Measurements from ENCODE around the gene SIM2.

Gene SIM2

DNA sequence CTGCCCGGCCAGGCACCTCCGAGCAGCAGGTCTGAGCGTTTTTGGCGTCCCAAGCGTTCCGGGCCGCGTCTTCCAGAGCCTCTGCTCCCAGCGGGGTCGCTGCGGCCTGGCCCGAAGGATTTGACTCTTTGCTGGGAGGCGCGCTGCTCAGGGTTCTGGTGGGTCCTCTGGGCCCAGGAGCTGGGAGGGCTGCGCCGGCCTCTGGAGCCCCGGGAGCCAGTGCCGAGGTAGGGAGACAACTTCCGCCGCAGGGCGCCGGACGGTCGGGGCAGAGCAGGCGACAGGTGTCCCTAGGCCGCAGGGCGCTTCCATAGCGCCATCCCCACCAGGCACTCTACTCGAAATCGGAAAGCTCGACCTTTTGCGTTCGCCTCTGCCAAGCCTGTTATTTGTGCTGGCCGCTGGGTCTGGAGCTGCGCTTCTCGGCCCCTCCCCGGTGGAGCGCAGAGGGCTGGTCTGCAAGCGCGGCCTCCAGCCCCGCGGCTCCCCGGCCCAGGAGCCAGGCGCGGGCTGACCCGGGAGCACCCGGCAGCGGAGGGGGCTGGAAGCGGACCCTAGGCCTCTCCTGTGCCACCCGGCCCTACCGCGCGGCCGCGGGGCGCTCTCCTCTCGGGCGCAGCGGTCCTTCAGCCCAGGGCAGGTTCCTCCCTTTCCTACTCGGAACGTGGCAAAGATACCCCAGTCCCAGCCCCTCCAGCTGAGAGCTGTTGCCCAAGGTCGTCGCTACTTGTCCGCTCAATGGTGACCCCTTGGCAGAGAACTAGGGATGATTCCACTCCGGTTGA lies 2.2 kb downstream of the SIM2 start:
- no peak for DNase-seq

DNA sequence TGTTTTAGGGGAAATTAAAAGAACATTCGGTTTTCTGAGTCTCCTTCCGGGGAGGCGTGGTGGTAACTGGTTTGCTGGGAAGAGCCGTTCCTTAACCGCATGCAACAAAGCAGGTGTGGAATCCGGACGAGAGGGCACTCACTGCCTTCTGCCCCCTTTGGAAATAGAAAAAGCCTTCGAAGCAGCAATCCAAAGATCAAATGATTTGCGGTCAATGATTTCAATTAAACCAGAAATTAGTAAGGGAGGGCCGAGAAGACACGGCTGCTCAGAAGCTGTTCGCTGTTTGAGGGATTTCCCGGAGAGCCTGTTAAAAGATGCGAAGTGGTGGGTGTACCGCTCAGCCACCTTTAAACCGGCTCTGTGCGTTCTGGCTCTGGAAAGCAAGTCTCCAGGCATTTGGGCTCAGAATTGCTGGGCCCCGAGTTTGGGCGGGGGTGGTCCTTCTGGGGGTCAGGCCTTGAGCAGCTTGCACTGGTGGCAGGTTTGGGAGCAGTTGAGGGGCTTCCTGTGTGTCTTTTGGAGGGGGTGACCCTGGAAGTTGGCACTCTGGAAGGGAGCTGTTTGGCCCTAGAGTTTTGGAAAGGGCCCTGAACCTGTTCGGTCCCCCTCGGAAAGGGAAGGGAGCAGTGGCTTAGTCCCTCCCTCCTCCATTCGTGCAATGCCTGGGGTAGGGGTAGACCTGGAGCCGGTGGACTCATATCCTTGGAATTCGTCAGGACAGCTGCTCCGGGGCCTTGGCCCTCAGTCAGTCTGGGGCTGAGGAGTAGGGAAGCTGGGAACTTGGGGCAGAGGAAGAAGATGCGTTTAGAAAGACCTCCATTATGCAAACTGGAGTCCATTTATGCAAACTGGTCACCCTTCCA lies 3.1 kb downstream of the SIM2 start:
- DNase-seq, result no peak

DNA sequence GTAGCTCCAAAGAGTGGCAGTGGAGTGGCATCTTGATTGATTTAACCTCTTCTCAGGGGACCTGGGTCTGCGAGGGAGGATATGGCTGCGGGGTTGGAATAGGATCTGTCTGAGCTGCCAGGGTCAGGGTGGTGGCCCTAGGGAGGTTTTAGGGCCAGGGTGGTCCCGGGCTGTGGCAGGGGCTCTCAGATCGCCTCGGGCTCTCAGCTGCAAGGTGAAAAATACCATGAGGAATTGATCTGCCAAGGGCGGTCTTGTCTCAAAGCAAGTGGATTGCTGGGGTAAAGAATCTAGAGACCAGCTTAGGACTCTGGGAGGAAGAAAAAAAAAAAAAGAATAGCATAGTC lies 3.7 kb downstream of the SIM2 start:
- DNase-seq, result no peak

DNA sequence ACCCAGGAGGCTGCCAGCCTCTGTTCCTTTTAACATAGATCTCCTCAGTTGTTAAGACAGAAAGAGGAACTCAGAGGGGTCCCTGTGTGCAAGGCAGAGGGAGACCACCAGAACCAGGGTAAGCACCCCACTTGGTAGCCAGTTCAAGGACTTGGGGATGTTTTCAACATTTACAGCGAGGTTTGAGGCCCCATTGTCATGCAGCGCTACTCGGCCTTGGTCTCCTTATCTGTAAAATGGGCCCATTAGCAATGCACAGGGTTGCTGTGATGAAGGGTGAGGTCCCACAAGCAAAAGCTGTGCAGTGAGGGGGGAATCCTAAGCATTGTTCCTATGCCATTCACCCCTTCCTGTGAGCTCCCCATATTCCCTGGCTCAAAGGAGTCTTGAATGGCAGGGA lies 4.2 kb downstream of the SIM2 start:
- DNase-seq, result no peak

DNA sequence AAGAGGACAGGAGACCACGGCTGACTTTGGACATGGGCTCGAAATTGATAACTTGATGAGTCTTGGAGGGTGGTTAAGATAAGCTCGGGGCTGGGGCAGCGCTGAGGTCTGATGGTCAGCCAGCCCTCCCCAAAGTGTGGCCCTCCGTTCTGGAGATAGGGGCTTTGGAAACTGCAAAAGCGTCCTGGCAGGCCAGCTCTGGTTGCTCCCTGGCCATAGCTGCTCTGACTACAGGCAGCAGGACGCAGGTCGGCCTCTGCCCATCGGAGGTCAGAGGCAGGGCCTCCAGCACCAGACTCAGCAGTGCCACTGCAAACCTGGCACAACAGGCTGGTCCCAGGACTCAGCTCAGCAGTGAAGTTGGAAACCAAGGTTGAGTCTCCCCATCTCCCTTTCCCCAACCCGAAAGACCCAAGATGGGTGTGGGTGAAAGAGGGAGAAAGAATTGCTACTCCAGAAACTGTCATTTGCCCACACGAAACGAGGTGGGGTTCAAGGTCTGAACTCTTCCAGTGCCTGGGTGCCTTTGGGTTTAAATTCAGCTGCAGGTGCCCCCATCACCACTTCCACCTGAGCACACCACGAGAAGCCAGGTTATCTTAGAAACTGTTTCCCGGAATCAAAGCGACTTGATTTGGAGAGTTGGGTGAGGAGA lies 4.8 kb downstream of the SIM2 start:
- no peak for DNase-seq

DNA sequence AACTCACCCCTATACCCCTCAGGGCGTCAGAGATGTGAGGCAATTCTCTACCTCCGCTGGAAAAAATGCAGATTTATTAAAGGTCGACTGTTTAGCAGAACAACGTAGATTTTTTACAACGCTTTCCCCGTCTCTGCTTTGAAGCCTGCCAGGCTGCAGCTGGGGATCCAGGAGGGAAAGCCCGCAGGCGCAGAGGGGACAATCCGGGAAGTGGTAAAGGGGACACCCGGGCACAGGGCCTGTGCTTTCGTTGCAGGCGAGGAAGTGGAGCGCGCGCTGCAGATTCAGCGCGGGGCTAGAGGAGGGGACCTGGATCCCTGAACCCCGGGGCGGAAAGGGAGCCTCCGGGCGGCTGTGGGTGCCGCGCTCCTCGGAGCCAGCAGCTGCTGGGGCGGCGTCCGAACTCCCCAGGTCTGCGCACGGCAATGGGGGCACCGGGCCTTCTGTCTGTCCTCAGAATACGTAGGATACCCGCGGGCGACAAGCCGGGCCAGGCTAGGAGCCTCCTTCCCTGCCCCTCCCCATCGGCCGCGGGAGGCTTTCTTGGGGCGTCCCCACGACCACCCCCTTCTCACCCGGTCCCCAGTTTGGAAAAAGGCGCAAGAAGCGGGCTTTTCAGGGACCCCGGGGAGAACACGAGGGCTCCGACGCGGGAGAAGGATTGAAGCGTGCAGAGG lies 5.5 kb downstream of the SIM2 start:
- no peak for DNase-seq

DNA sequence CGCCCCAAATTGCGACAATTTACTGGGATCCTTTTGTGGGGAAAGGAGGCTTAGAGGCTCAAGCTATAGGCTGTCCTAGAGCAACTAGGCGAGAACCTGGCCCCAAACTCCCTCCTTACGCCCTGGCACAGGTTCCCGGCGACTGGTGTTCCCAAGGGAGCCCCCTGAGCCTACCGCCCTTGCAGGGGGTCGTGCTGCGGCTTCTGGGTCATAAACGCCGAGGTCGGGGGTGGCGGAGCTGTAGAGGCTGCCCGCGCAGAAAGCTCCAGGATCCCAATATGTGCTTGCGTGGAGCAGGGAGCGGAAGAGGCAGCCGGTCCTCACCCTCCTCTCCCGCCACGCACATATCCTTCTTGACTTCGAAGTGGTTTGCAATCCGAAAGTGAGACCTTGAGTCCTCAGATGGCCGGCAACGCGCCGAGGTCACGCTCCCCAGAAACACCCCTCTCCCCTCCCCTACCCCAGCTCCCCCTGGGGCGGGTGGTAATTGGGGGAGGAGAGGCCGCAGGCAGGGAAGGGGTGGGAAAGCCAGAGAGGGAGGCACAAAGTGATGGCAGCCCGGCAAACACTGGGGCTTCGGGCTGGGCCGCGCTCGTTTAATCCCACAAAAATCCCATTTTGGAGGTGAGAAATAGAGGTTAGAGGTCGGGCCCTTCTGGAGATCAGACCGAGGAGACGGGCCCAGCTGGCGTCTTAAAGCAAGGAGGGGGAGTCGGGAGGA lies 6.2 kb downstream of the SIM2 start:
- no peak for DNase-seq

DNA sequence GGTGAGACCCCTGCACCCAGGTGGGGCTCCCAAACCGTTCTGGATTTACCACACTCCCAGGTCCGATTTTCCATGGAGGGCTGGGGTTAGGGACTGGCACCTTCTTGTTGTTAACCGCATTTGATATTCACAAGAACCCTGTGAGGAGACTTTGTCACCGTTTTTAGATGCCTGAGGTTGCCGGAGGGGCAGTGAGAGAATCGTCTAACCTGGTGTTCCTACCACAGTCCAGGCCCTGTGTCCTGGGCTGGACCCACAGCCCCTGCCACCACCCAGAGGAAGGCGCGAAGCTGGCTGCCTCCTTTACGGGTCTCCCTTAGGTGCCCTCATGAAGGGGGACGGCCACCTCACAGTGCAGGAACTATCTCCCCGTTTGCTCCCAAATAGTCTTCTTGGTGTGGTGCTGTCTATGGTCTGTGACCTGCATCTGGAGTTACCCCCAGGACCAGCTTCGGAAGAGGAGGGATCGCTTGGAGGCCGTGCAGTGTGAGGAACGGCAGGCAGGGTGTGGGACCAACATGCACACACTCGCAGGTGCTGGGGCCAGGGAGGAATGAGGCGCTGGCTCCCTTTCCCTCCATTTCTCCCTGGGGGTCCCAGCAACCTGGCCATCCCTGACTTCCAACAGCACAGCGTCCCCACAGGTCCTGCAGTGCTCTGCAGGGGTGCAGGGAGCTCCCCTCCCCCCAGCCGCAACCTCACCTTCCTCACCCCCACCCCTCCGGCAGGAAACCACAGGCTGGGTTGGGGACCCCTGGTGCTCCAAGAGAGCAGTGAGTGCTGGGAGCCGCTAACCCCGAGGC lies 7.0 kb downstream of the SIM2 start:
- no peak for DNase-seq

DNA sequence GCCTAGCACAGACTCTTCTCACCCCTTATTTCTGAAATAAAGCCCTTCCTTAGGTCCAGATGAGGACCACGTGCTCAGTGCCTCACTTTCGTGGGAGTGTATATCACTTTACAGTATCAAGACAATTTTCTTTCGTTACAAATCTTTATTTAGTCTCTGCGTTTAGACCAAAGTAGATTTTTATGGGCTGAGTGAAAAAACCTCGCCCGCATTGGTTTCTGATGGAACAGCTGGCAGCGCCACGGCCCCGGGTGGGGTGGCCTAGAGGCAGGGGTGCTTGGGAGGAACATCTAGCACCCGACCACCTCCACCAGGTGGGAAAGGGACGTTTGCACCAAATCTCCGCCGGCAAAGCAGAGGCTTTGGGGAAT lies 7.6 kb downstream of the SIM2 start:
- DNase-seq, result no peak

DNA sequence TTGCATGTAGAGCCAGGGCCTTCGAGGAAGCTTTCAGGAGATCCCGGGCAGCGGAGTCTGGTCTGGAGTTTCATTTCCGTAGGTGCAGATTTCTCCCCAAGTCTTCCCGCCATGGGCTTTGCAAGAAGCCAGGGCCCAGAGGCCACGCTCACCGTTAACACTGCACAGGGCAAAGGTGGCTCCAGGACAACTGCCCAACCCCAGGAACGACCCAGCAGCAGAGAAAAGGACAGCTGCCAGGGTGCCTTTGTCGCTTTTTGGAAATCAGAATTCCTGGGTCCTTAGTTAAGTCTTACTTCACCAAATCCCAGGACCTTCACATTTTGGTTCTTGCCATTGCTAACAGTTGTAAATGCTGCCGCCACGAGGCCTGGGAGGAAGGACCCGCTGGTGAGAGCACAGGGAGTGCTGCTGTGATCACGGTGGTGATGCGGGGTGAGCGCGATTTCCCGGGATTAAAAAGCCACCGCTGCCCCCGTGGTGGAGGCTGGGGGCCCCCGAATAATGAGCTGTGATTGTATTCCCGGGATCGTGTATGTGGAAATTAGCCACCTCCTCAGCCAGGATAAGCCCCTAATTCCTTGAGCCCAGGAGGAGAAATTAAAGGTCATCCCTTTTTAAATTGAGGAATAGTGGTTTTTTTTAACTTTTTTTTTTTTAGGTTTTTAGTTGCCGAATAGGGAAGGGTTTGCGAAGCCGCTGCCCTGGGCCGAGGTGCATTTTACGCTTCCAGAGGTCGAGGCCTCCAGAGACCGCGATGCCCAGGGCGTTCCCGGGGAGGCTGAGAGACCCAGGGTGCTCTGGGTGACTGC lies 8.2 kb downstream of the SIM2 start:
- peak; percentile 19 for DNase-seq

DNA sequence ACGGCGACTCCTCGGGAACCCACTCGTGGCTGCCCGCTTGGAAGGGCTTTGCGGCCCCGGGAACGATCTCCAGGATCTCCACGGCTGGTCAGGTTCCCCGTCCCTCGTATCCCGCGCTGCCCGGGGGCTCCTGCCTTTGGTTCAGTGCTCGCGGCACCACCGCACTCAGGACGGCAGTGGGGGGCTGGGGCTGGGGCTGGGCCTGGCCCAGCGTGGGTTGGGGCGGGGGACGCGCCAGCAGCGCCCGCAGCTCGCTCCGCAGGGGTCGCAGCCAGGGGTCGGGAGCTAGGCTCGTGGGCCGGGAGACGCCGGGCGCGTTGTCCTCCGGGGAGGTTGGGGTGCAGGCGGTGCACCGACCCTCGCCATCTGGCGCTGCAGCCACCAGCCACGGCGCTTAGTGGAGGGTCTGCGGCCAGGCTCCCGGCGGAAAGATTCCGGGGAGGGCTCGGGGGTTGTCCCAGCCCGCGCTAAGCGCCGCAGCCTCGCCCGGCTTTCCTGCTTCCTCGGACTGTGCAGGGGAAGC lies 8.9 kb downstream of the SIM2 start:
- no peak for DNase-seq

DNA sequence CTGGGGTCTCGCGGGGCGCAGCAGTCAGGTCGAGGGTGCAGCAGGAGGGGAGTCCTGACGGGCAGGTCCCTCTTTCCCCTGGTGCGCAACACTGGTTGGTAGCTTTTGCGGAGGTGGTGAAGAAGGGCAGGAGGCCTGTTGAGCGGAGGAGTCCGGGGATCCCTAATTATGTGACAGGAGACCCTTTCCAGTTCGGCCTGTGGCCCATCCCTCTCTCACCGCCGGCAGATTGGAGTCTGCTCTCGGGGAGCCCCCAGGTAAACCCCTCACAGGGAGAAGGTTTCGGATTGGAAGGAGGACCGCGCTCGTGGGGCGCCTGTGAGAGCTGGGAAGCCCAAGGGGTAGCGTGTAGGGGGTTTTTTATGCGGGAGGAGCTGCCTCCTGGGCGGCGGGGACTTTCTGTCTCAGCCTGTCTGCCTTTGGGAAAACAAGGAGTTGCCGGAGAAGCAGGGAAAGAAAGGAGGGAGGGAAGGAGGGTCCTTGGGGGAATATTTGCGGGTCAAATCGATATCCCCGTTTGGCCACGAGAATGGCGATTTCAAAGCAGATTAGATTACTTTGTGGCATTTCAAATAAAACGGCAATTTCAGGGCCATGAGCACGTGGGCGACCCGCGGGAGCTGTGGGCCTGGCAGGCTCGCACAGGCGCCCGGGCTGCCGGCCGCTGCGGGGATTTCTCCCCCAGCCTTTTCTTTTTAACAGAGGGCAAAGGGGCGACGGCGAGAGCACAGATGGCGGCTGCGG lies 9.5 kb downstream of the SIM2 start:
- no peak for DNase-seq

DNA sequence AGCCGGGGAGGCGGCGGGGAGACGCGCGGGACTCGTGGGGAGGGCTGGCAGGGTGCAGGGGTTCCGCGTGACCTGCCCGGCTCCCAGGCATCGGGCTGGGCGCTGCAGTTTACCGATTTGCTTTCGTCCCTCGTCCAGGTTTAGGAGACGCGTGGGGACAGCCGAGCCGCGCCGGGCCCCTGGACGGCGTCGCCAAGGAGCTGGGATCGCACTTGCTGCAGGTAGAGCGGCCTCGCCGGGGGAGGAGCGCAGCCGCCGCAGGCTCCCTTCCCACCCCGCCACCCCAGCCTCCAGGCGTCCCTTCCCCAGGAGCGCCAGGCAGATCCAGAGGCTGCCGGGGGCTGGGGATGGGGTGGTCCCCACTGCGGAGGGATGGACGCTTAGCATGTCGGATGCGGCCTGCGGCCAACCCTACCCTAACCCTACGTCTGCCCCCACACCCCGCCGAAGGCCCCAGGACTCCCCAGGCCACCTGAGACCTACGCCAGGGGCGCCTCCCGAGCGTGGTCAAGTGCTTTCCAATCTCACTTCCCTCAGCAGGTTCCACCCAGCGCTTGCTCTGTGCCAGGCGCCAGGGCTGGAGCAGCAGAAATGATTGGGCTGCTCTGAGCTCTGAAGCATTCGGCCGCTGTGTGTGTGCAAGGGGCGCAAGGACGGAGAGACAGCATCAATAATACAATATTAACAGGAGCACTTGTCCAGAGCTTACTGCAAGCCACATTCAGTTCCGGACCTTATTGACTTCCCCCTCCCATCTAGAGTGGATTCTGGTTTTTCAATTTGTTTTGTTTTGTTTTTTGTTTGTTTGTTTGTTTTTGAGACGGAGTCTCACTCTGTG lies 10.3 kb downstream of the SIM2 start:
- no peak for DNase-seq

DNA sequence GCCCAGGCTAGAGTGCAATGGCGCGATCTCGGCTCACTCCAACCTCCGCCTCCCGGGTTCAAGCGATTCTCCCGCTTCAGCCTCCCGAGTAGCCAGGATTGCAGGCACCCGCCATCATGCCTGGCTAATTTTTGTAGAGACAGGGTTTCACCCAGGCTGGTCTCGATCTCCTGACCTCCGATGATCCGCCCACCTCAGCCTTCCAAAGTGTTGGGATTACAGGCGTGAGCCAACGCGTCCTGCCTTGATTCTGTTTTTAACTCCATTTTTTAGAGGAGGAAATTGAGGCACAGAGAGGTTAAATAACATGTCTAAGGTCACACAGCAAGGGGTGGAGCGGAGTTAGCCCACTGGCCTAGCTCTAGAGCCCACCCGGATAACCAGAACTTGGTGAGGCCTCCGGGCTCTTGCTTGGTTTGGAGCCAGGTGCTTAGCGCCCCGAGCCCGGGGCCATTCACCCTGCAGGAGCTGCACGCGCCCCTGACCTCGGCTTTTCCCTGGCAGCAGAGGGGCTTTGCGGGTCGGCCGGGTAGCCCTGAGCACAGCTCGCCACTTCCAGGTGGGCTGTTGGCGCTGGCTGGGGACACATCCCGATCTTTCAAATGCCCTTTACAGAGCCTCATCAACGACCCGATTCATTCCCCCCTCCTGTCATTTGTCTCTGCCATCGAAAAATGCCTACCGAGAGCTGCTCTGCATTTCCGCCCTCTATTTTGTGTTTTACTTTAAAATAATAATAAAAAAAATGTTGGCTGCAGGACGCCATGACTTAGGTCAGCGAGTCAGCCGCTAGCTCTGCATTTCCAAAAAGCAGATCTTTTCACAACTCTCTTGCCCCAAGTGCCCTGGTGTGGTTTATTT lies 11.2 kb downstream of the SIM2 start:
- DNase-seq, result no peak

DNA sequence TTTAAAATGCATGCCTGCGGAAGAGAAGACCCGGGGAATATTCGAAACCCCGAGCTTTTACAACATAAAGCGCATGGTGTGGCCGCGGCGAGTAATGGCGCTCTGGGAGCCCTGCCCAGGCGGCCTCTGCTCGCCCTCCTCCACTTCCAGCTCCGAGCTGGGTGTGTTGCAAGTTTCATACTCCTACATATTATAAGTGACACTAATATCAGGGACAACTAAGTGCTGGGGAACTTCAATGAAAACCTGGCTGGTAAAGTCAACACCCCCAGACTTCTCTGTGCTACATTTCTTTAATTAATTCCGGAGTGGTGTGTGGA lies 11.8 kb downstream of the SIM2 start:
- no peak for DNase-seq

DNA sequence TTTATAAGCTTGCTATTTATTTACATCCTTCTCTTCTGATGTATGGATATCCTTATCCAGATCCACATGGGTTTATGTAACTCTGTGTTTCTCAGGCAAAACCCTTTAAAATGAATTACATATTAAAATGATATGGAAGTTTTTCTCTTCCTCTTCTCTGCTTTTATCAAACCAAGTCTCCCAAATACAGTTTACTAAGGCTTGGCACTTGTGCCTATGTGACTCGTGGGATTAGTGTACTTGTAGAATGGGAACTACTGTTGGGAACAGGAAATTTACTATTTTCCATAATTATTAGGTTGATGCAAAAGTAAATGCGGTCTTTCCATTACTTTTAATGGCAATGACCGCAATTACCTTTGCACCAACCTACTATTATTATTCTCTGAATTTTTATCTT lies 14.8 kb downstream of the SIM2 start:
- no peak for DNase-seq

DNA sequence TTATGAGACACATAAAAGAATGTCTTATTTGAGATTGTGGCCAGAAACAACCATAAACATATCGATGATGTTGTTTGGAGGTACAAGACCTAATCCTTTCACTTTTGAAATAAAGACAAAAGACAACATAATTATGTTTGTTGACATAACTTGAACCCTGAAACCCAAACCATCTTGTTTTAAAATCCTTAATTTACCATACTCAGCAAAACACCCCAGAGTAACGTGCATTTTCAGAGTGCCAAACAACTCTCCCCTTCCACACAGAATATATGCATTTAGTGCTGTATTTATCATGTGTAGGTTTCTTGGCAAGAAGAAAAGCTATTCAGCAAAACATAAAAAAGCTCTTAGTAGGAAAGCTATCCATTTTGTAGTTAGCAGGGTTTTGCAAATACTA lies 17.5 kb downstream of the SIM2 start:
- DNase-seq, result no peak

DNA sequence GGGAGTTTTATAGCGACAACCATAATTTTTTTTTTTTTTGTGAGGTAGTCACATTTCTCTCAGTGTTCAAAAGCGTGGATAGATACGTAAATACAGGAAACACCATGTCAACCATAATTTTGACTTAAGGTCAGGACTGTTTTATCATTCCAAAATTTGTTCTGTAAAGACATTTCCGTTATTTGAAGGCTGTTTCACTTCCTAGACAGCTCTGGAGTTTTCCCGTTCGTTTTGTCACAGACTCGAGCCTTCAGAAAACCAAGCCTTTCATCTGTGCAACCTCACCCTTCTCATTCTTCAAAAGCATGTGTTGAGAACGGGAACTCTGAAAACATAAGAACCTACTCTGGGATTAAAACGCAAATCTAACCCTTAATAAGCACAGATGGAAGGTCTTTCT lies 17.9 kb downstream of the SIM2 start:
- DNase-seq, result no peak
